Measurements from ENCODE around the gene PER1. TPM values are rescaled to one million over a fixed set of nuclear protein-coding genes. Genes with fewer than 3 reads are reported as not detected.
A peak's percentile ranks its signal among the peaks of the same experiment; 100 is the strongest.

The PER1 gene
- total and polyA plus RNA-seq, 9 of the 15 experiments (the other 6 are each of a cell fraction or from before 2014, with no cell fraction given), result 0.13 to 26.0 (median 3.4) TPM

- TF ChIP-seq PCBP1 (IDR thresholded peaks at IDR 0.05; ENCODE audit: low read depth, low read length, poor library complexity, severe bottlenecking) (no peak), NR1H2 (CRISPR knock-in tag; IDR thresholded peaks at IDR 0.05) (no peak), HDAC8 (tag; IDR thresholded peaks at IDR 0.05) (no peak), ATF7 (IDR thresholded peaks at IDR 0.05) (no peak), SMAD1 (IDR thresholded peaks at IDR 0.05; ENCODE audit: low read depth, low read length, partially characterized antibody) (no peak), USF2 (CRISPR knock-in tag; IDR thresholded peaks at IDR 0.05) (peak; percentile 87), NCOA6 (IDR thresholded peaks at IDR 0.05) (no peak), GTF2A2 (tag; IDR thresholded peaks at IDR 0.05) (no peak), ZNF764 (CRISPR knock-in tag; IDR thresholded peaks at IDR 0.05; ENCODE audit: low read depth) (no peak), MEIS2 (IDR thresholded peaks at IDR 0.05; ENCODE audit: partially characterized antibody) (peak; percentile 22), NFE2L1 (tag; IDR thresholded peaks at IDR 0.05; ENCODE audit: borderline replicate concordance, low read depth) (no peak), MGA (IDR thresholded peaks at IDR 0.05) (no peak), CREM (IDR thresholded peaks at IDR 0.05; ENCODE audit: low read depth) (peak; percentile 44; the same call in 1 of the 2 replicates), ZNF644 (tag; IDR thresholded peaks at IDR 0.05; ENCODE audit: low read depth) (no peak), ZNF785 (CRISPR knock-in tag; IDR thresholded peaks at IDR 0.05) (no peak), MAFG (tag; conservative IDR thresholded peaks at IDR 0.05) (no peak), FOXJ2 (tag; IDR thresholded peaks at IDR 0.05) (no peak)
These were observed 1.3 kb upstream of the PER1 start (continued) for GRCh38 chr17:8153525-8153956.

Measured in K562 (cell line).